Ishikawa (cell line): ENCODE measurements around the gene TOP1.

ENCODE experiments used
- CEBPB ChIP-seq: IDR thresholded peaks from 2 replicates; pipeline ENCODE4 v1.6.1; 2012
- CREB1 ChIP-seq: IDR thresholded peaks from 2 replicates; pipeline ENCODE4 v1.6.1; 2012; ENCODE audit warnings: low read depth
- EGR1 ChIP-seq: IDR thresholded peaks from 2 replicates; pipeline ENCODE4 v1.6.1; 2012
- EP300 ChIP-seq: IDR thresholded peaks from 2 replicates; pipeline ENCODE4 v1.6.1; 2012; ENCODE audit warnings: borderline replicate concordance
- FOXM1 ChIP-seq: IDR thresholded peaks from 2 replicates; pipeline ENCODE4 v1.6.1; 2012; ENCODE audit warnings: low read depth, borderline replicate concordance
- NFIC ChIP-seq: IDR thresholded peaks from 2 replicates; pipeline ENCODE4 v1.6.1; 2012
- RAD21 ChIP-seq: IDR thresholded peaks from 2 replicates; pipeline ENCODE4 v1.6.1; 2012; ENCODE audit warnings: low read depth
- TAF1 ChIP-seq: IDR thresholded peaks from 2 replicates; pipeline ENCODE4 v1.6.1; 2012; ENCODE audit warnings: low read depth, mild to moderate bottlenecking
- TCF12 ChIP-seq: IDR thresholded peaks from 2 replicates; pipeline ENCODE4 v1.6.1; 2012; ENCODE audit warnings: low read depth
- TEAD4 ChIP-seq: IDR thresholded peaks from 2 replicates; pipeline ENCODE4 v1.6.1; 2012
- YY1 ChIP-seq: IDR thresholded peaks from 2 replicates; pipeline ENCODE4 v1.6.1; 2012; ENCODE audit warnings: low read depth
- ZBTB7A ChIP-seq: IDR thresholded peaks from 2 replicates; pipeline ENCODE4 v1.6.1; 2012; ENCODE audit warnings: low read depth
- TF ChIP-seq, protein P1 (sequence below): IDR thresholded peaks from 2 replicates; pipeline ENCODE4 v1.6.1; 2012; ENCODE audit warnings: low read depth, mild to moderate bottlenecking
- TF ChIP-seq, protein P2 (sequence below): IDR thresholded peaks from 2 replicates; pipeline ENCODE4 v1.6.1; 2012
- TF ChIP-seq, protein P3 (sequence below): IDR thresholded peaks from 2 replicates; pipeline ENCODE4 v1.6.1; 2012

The TOP1 gene

DNA sequence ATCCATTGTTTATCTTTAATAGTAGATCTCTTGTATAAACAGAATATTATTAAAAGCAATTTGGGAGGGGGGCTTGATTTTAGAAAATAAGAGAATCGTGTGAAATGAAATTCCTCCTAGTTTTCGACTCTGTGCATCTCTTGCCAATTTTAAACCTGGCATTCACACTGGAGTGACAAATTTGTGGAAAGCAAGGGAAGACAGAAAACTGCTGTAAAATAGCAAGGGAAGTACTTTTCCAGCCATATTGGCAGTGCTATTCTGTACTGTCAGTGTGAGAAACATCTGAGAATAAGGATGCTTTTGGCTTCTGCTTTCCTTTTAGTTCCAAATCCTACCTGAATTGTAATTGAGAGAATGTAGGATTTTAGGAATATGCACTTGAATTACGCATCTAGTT lies 40.2 kb downstream of the TOP1 start:
- TF ChIP-seq TAF1 (no peak), ZBTB7A (no peak), EP300 (no peak), RAD21 (no peak), CREB1 (no peak)
- TF ChIP-seq, protein P1, sequence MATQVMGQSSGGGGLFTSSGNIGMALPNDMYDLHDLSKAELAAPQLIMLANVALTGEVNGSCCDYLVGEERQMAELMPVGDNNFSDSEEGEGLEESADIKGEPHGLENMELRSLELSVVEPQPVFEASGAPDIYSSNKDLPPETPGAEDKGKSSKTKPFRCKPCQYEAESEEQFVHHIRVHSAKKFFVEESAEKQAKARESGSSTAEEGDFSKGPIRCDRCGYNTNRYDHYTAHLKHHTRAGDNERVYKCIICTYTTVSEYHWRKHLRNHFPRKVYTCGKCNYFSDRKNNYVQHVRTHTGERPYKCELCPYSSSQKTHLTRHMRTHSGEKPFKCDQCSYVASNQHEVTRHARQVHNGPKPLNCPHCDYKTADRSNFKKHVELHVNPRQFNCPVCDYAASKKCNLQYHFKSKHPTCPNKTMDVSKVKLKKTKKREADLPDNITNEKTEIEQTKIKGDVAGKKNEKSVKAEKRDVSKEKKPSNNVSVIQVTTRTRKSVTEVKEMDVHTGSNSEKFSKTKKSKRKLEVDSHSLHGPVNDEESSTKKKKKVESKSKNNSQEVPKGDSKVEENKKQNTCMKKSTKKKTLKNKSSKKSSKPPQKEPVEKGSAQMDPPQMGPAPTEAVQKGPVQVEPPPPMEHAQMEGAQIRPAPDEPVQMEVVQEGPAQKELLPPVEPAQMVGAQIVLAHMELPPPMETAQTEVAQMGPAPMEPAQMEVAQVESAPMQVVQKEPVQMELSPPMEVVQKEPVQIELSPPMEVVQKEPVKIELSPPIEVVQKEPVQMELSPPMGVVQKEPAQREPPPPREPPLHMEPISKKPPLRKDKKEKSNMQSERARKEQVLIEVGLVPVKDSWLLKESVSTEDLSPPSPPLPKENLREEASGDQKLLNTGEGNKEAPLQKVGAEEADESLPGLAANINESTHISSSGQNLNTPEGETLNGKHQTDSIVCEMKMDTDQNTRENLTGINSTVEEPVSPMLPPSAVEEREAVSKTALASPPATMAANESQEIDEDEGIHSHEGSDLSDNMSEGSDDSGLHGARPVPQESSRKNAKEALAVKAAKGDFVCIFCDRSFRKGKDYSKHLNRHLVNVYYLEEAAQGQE, result no peak

DNA sequence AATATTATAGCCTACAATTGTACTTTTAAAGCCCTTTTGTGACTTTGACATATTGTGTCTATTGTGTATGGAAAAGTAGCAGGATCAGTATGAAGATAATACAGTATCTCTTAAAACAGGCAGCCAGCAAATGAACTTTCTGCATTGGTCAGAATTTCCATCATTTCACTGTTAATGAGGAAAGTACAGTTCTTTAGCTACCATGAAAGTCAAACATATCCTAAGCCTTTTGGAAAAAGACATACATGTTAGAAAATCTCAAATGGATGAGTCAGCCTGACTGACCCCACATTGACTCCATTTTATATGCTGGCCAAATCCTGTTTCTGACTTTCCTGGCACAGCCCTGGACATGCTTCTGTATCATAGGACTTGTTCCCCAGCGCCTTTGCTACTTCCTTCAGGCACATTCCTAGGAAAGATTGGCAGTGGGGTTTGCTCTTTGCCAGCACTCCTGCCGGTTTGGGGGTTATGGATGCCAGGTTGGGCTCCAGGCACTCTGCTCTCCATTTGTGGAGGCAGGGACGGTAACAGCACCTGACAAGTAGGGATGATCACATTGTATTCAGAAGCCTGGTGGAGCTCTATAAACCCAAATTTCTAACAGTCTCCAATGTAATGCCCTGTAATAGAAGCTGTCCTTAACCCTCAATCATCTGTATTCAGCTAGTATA lies 43.7 kb downstream of the TOP1 start:
- no peak for TF ChIP-seq EP300
- no peak for TF ChIP-seq CREB1
- TF ChIP-seq RAD21, result no peak
- no peak for TF ChIP-seq NFIC
- TF ChIP-seq ZBTB7A, result no peak
- no peak for TF ChIP-seq YY1

DNA sequence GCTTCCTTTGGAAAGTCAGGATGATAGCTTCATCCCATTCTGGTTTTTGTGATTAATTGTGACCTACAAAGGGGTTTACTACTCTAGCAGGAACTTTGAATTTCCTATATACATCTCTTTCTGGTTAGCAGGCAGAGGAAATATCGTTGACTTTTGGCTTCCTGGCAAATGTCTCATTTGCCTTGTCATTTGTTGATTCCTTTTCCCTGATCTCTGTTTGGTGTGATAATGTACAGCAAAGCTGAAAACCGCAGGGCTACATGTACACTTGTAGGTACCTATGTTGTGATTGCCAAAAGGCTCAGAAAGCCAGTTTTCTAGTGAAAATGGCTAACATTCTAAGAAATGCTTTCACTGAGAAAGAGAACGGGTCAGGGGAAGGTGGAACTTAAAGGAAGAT lies 44.3 kb downstream of the TOP1 start:
- TF ChIP-seq CREB1, result no peak
- no peak for TF ChIP-seq TAF1
- no peak for TF ChIP-seq NFIC
- TF ChIP-seq TCF12, result no peak
- TF ChIP-seq, protein P2, sequence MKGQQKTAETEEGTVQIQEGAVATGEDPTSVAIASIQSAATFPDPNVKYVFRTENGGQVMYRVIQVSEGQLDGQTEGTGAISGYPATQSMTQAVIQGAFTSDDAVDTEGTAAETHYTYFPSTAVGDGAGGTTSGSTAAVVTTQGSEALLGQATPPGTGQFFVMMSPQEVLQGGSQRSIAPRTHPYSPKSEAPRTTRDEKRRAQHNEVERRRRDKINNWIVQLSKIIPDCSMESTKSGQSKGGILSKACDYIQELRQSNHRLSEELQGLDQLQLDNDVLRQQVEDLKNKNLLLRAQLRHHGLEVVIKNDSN, result no peak
- TF ChIP-seq EP300, result no peak
- TF ChIP-seq EGR1, result no peak
- TF ChIP-seq RAD21, result no peak
- TF ChIP-seq TEAD4, result no peak
- TF ChIP-seq, protein P3, sequence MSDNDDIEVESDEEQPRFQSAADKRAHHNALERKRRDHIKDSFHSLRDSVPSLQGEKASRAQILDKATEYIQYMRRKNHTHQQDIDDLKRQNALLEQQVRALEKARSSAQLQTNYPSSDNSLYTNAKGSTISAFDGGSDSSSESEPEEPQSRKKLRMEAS, result no peak
- TF ChIP-seq FOXM1, result no peak
- TF ChIP-seq CEBPB, result no peak
- TF ChIP-seq, protein P1, result no peak

DNA sequence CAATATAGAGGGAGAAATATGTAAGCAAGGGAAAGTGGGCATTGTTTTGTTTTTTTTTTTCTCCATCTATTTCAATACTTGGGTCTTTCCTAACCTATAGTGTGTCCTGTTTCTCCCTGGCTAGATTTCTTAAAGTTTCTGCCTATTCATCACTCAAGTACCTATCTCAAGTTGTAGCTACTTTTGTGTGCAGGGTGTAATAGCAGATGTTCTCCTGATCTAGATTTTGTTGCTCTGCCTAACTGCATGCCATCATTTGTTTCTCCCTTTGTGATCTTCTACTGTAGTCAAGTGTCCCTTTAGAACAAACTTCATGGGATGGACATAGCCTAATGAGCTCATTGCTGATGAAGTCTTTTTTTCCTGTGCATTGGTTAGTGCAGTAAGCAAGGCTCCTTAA lies 45.8 kb downstream of the TOP1 start:
- no peak for TF ChIP-seq YY1
- TF ChIP-seq, protein P3, result no peak
- no peak for TF ChIP-seq TCF12
- no peak for TF ChIP-seq RAD21
- no peak for TF ChIP-seq TEAD4
- no peak for TF ChIP-seq CEBPB
- no peak for TF ChIP-seq CREB1
- TF ChIP-seq EP300, result no peak

DNA sequence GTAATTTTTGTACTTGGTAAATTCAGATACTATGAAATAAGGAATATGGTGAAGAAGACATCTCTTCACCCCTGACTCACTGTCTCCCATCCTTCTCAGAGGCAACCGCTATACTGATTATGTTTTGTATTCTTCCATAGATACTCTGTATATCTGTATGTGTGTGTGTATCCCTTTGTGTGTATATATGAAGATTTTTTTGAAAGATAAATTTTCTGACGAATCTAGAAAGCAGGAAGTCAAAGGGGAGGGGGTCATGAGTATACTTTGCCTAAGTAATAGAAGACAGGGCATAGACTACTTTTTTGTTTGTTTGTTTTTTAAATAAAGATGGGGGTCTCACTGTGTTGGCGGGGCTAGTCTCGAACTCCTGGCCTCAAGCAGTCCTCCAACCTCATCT lies 48.2 kb downstream of the TOP1 start:
- TF ChIP-seq, protein P2, result no peak

DNA sequence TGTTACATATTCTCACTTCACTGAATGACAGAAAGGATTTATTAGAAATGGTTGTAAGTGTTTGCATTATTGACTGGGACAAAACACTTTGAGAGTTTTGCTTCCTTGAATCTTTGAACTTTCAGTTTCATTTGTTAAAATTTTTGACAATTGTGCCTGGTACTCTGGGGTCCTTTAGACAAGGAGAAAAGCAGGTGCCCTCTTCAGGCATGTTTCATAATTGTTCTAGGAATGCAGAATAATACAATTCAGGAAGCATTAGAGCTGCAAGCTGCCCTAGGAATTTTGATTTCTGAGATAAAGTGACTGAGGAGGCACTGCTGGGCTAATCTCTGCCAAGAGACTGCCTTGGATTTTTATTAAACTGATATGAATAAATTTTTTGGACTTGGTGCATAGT lies 49.7 kb downstream of the TOP1 start:
- TF ChIP-seq ZBTB7A (no peak), FOXM1 (no peak), TEAD4 (peak; percentile 63), CREB1 (no peak), NFIC (no peak), EP300 (no peak), TAF1 (no peak), TCF12 (no peak), EGR1 (no peak), CEBPB (no peak), RAD21 (peak; percentile 47), YY1 (no peak)
- TF ChIP-seq, protein P1, result no peak
- TF ChIP-seq, protein P3, result no peak
- TF ChIP-seq, protein P2, result no peak
